GM18868 (cell line): ENCODE data around the gene PGM5.

Source experiments
- ATAC-seq: cut with Tn5 transposase; IDR thresholded peaks from one replicate; pipeline ENCODE4 v1.9.1; 2021; ENCODE audit warnings: mild to moderate bottlenecking, moderate library complexity; ENCODE audit not compliant: unreplicated experiment

Gene PGM5

GRCh38 chr9:68493541-68493940 is 137.1 kb downstream of the PGM5 start:
- ATAC-seq, result no peak

GRCh38 chr9:68493958-68494577 is 137.7 kb downstream of the PGM5 start:
- ATAC-seq, result no peak

- ATAC-seq, result no peak
Measured at GRCh38 chr9:68495247-68495646, 138.8 kb downstream of the PGM5 start.

GRCh38 chr9:68496356-68496755 is 139.9 kb downstream of the PGM5 start:
- no peak for ATAC-seq

GRCh38 chr9:68497629-68498028 is 141.2 kb downstream of the PGM5 start:
- no peak for ATAC-seq

GRCh38 chr9:68498816-68499215 is 142.4 kb downstream of the PGM5 start:
- no peak for ATAC-seq

- no peak for ATAC-seq
Measured at GRCh38 chr9:68500457-68501381, 144.3 kb downstream of the PGM5 start.

GRCh38 chr9:68502279-68502678 is 145.9 kb downstream of the PGM5 start:
- no peak for ATAC-seq

GRCh38 chr9:68505681-68506409 is 149.4 kb downstream of the PGM5 start:
- ATAC-seq, result peak; percentile 57

- ATAC-seq, result no peak
Measured at GRCh38 chr9:68506551-68506950, 150.1 kb downstream of the PGM5 start.

- peak; percentile 51 for ATAC-seq
Measured at GRCh38 chr9:68507130-68507805, 150.9 kb downstream of the PGM5 start.

GRCh38 chr9:68507806-68508145 is 151.4 kb downstream of the PGM5 start:
- ATAC-seq, result no peak

GRCh38 chr9:68508547-68508946 is 152.1 kb downstream of the PGM5 start:
- ATAC-seq, result no peak

- no peak for ATAC-seq
Measured at GRCh38 chr9:68509689-68510088, 153.3 kb downstream of the PGM5 start.

GRCh38 chr9:68513385-68513784 is 157.0 kb downstream of the PGM5 start:
- ATAC-seq, result no peak

GRCh38 chr9:68513981-68514380 is 157.6 kb downstream of the PGM5 start:
- no peak for ATAC-seq

GRCh38 chr9:68515326-68516017 is 159.1 kb downstream of the PGM5 start:
- ATAC-seq, result no peak

GRCh38 chr9:68522131-68522530 is 165.7 kb downstream of the PGM5 start:
- ATAC-seq, result no peak

GRCh38 chr9:68522954-68523353 is 166.5 kb downstream of the PGM5 start:
- no peak for ATAC-seq

GRCh38 chr9:68523367-68523936 is 167.0 kb downstream of the PGM5 start:
- no peak for ATAC-seq
